Activated T-helper 1 cell treated with anti-CD3 and anti-CD28 coated beads, Interleukin-12 subunit alpha, Interleukin-12 subunit beta, Interleukin-2, Interleukin-4 antibody, amounts not matched to agents 30 ng/mL and 10 ng/mL and 1 ng/mL, durations not matched to agents 14 hours and 24 hours and 36 hours (primary cell): ENCODE results near the gene ANKDD1A. TPM values are rescaled to one million over a fixed set of nuclear protein-coding genes. Genes with fewer than 3 reads are reported as not detected.
A peak's percentile ranks its signal among the peaks of the same experiment; 100 is the strongest.

Experiments
- DNase-seq: peaks from one replicate; pipeline ENCODE4 v3.0.0; 2021; ENCODE audit warnings: low spot score
- H3K27ac Mint-ChIP-seq: one replicate; pipeline ENCODE4 v1.8.0; 2021; ENCODE audit warnings: mild to moderate bottlenecking, mixed read lengths
- H3K27me3 Mint-ChIP-seq: one replicate; pipeline ENCODE4 v1.8.0; 2022; ENCODE audit warnings: mild to moderate bottlenecking, moderate library complexity, mixed read lengths; ENCODE audit not compliant: insufficient read depth
- H3K36me3 Mint-ChIP-seq: one replicate; pipeline ENCODE4 v1.8.0; 2021; ENCODE audit warnings: low read depth, mixed read lengths
- H3K4me1 Mint-ChIP-seq: one replicate; pipeline ENCODE4 v1.8.0; 2021; ENCODE audit warnings: low read depth, mixed read lengths
- H3K4me3 Mint-ChIP-seq: one replicate; pipeline ENCODE4 v1.8.0; 2021; ENCODE audit warnings: mild to moderate bottlenecking, moderate library complexity, mixed read lengths
- H3K9me3 Mint-ChIP-seq: one replicate; pipeline ENCODE4 v1.8.0; 2021; ENCODE audit warnings: mixed read lengths
- intact Hi-C: fragments of 100-400 bp; cut with micrococcal nuclease; formaldehyde crosslinking; loops from one replicate; pipeline ENCODE4 v1.15.1; 2024
- total RNA-seq: library from RNA; stranded (reverse); gene quantifications from 2 replicates; pipeline ENCODE4 v1.2.3, GENCODE V29; 2022

The ANKDD1A gene
- total RNA-seq, 1 donor from 2014 or later = 1.3 TPM

DNA sequence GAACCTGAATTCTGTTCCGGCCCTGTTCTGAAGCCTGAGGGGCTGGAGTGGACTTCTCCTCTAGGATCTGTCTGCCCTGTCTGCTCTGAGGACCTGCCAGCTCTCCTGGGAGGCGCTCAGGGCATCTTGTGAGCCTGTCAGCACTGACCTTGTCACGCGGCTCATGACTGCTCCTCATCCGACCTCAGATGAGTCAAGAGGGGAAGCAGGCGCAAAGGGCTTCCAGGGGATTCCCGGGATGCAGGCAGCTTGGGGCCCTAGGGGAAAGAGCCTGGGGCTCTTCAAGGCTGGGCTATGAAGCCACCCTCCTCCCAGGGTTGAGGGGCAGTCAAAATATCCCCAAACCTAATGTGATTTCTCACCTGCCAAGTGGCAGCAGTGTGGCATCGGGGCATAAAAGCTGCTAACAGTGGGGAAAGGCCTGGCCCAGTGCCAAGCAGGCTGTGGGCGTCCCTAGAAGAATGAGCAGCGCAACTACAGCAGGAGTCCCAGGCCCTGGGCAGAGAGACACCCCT is 27.6 kb upstream of the ANKDD1A start:
- H3K4me1 Mint-ChIP-seq = peaks cover 28% of the 10 kb centered on the region
- no peaks in the 10 kb centered on the region for H3K27me3 Mint-ChIP-seq
- H3K4me3 Mint-ChIP-seq = peak overlapping the region; percentile 69
- intact Hi-C loops = loop anchor here (1.0 to 2.0 kb wide), 4 partner anchors 8 to 59 kb away; partner anchors contain the start of gene PIF1
- peak overlapping the region; percentile 91 for H3K27ac Mint-ChIP-seq
- peak; percentile 52 for DNase-seq
- no peaks in the 10 kb centered on the region for H3K9me3 Mint-ChIP-seq
- H3K36me3 Mint-ChIP-seq = no peaks in the 10 kb centered on the region

DNA sequence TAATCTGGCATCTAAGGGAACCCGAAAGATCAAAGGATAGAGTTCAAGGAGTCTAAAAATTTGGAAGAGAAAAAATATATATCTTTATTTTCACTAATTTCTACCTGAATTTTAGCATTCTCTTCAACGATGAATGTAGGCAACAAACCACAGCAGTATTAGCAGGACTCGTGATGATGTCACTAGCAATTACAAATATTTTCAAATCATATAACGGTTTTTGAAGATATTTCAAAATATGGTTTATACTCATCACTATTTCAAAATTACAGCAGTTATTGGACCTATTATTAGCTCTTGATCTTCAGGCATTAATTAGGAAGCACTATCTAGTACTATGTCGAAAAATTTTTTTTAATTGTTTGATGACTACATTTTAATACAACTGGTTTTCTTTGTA is 27.0 kb upstream of the ANKDD1A start:
- no peak for DNase-seq
- intact Hi-C loops = loop anchor here (1.0 kb wide), 1 partner anchor 8 kb away; no protein-coding TSS in a partner anchor
- Mint-ChIP-seq H3K4me1 (peaks cover 28% of the 10 kb centered on the region), H3K27me3 (no peaks in the 10 kb centered on the region), H3K27ac (no peak overlapping the region), H3K4me3 (no peak overlapping the region), H3K36me3 (no peaks in the 10 kb centered on the region), H3K9me3 (no peaks in the 10 kb centered on the region)

DNA sequence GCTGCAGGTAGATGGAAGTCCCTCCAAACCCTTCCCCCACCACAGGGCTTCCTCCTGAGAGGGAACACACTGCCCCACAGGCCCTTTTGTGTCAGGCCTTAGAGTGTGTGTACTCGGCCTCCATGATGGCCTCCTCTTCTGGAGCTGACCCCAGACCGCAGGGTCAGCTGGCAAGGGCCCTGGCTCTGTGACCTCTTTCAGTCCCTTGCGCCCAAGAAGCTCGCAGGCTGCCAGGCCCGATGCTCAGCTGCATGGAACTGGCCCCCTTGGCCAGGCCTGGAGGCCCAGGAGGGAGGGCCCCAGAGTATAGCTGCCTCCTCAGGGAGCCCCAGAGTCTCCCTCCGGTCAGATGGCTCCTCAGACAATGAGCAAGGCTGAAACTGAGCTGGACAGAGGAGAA is 23.4 kb upstream of the ANKDD1A start:
- no peaks in the 10 kb centered on the region for H3K9me3 Mint-ChIP-seq
- no peaks in the 10 kb centered on the region for H3K27me3 Mint-ChIP-seq
- H3K4me1 Mint-ChIP-seq = peaks cover 38% of the 10 kb centered on the region
- H3K36me3 Mint-ChIP-seq = no peaks in the 10 kb centered on the region
- H3K27ac Mint-ChIP-seq = no peak overlapping the region
- no peak for DNase-seq
- intact Hi-C loops = no loop called here
- no peak overlapping the region for H3K4me3 Mint-ChIP-seq

DNA sequence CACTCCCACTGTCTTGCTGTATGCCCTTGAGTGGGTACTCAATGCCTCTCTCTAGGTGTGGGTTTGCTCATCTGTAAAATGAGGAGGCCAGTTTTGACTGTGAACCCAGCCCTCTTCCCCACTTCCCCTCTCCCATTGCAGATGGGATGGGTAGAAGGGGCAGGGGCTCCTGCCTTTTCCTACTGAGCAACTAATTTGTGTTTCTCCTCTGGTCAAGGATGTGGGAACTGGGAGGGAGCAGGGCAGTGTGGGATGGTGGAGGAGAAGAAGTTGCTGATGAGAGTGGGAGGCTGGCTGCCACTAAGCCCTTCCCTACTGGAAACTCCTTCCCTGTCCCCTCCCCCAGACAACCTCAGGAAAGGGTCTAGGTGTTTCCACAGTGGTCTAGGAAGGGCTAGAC is 20.1 kb upstream of the ANKDD1A start:
- Mint-ChIP-seq H3K9me3 (no peaks in the 10 kb centered on the region), H3K27me3 (no peaks in the 10 kb centered on the region), H3K27ac (peak overlapping the region; percentile 100), H3K4me3 (peak overlapping the region; percentile 93), H3K4me1 (peaks cover 58% of the 10 kb centered on the region), H3K36me3 (no peaks in the 10 kb centered on the region)
- no peak for DNase-seq
- intact Hi-C loops = loop anchor here (5.0 to 10.0 kb wide), 6 partner anchors 267 to 903 kb away; partner anchors contain the start of genes CLPX, DENND4A and RNU5B-1

DNA sequence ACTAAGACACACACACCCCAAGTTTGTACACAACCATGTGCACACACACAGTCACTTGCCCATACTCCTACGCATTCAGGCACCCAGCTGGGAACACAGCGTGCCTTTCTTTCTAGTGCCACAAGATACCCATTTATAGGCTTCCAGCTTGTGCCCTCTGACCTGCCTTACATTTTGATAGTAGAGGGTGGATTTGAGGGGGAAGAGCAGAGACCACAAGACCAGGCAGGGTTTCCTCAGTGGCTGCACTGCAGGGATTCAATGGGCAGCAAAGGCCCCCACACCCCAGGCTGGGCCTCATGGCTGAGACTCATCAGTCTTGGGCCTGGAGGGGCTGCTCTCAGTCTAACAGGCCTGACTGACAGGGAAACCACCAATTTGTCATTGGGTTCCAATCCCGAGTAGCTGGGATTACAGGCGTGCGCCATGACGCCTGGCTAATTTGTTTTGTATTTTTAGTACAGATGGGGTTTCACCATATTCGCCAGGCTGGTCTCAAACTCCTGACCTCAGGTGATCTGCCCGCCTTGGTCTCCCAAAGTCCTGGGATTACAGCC is 18.8 kb upstream of the ANKDD1A start:
- Mint-ChIP-seq H3K36me3 (no peaks in the 10 kb centered on the region), H3K27ac (peak overlapping the region; percentile 100), H3K9me3 (no peaks in the 10 kb centered on the region), H3K27me3 (no peaks in the 10 kb centered on the region), H3K4me3 (peak overlapping the region; percentile 93), H3K4me1 (peaks cover 71% of the 10 kb centered on the region)
- intact Hi-C loops = loop anchor here (1.0 to 10.0 kb wide), 9 partner anchors 9 to 902 kb away; partner anchors contain the start of genes CLPX, DENND4A, PPIB and RNU5B-1
- peak; percentile 20 for DNase-seq

DNA sequence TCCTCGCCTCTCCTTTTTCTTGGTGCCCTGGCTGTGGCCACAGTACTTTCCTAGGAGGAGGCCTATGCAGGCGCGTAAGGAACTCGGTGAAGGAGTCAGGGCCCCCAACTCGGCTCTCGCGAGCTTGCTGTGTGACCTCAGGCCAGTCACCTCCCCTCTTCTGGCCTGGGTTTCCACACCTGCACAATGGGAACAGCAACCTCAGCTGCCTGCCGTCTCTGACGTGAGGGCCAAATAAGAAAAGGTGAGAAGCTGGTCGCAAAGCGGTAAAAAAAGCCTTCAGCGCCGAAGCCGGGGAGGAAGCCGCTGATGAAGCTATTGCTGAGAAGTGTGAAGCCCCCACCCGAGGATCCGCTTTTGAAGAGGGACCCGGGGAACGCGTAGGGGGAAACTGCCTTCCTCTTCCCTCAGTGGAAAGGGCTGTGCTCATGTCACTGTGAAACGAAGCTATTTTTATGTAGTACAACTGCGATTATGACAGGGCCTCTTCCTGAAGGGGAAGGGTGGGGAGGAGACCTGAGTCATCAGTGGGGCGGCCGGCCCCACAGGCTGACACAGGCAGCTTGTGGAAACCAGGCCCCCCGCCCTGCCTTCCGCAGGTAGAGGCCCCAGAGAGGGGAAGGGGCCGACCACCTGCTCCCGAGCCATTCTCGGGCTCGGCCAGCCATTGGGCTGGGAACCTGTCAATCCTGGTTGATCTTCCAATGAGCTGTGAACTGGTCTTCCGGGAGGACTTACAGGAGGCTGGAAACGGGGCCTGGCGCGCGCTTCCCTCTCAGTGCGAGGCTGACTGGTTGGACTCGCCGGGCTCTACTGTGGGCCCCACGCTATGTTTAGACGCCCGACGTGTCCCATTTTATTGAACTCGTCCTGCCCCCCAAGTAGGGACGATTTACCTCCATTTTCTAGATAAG is 18.0 kb upstream of the ANKDD1A start:
- Mint-ChIP-seq H3K4me1 (peaks cover 75% of the 10 kb centered on the region), H3K36me3 (no peaks in the 10 kb centered on the region), H3K27ac (peak overlapping the region; percentile 100), H3K27me3 (no peaks in the 10 kb centered on the region), H3K4me3 (peak overlapping the region; percentile 93), H3K9me3 (no peaks in the 10 kb centered on the region)
- intact Hi-C loops = loop anchor here (1.0 to 10.0 kb wide), 13 partner anchors 12 to 901 kb away; partner anchors contain the start of genes ANKDD1A, CLPX, DENND4A and PDCD7
- DNase-seq = peak; percentile 96

DNA sequence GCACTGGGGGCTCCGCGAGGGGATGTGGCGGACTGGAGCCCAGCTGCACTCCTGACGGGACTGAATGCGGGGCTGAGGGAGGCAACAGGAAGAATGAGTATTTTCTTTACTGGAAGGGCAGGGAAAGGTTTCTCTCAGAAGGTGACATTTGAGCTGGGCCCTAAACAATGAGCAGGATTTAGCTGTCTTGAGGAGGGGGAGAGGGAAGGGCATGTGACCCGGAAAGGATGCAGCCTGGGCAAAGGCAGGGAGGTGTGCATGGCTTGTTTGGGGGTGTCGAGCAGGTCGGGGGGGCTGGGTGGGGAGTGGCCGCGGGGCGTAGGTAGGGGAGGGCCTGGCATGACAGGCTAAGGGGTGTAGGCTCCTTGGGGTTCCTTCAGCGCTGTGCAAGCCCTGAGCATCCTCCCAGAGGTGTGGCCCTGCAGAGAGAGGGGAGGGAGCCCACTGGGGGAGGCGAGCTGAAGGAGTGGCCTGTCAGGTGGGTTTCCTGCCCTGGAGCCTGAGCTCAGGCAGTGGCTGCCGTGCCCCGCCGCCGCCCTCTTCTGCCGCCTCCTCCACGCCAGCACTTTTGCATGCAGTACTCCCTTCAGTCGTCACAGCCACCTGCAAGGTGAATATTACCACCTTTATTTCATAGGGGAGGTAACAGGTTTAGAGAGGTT is 17.2 kb upstream of the ANKDD1A start:
- peak; percentile 86 for DNase-seq
- H3K4me1 Mint-ChIP-seq = peaks cover 75% of the 10 kb centered on the region
- H3K27me3 Mint-ChIP-seq = no peaks in the 10 kb centered on the region
- H3K27ac Mint-ChIP-seq = peak overlapping the region; percentile 100
- peaks cover 2% of the 10 kb centered on the region for H3K36me3 Mint-ChIP-seq
- intact Hi-C loops = loop anchor here (1.0 to 10.0 kb wide), 13 partner anchors 11 to 973 kb away; partner anchors contain the start of genes ANKDD1A, CLPX, DENND4A and PDCD7
- peak overlapping the region; percentile 93 for H3K4me3 Mint-ChIP-seq
- no peaks in the 10 kb centered on the region for H3K9me3 Mint-ChIP-seq

DNA sequence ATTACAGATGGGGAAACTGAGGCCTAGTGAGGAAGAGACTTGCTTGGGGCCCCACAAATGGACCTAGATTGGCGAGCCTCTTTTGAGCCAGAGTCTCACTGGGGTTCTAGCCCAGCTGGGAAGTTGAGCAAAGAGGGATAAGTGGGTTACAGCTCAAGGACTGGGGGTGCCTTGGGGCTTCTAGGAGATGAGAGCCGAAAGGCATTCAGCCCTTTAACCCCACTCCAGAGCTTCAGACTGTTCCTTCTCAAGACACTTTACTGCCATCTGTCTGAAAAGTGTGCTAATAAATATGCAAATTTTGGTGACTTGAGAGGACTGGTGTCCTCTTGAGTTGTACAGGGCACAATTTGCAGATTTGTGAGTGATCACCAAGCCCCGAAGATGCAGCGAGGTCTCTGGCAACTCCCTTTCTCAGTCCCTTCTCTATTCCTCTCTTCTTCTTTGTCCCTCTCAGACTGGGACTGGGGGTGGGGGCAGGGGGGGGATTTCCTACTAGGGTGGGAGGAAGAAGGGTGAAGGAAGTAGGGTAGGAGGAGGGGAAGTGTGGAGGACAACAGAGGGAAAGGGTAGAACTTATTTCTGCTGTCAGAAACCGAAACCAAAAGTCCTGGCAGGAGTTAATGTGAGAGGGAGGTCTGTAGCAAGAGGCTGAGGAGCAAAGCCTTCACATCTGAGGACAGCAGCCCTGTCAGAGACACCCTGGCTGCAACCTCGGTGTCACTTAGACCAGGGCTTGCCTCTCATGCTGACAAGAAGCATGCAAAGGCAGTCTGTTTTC is 16.2 kb upstream of the ANKDD1A start:
- Mint-ChIP-seq H3K27me3 (no peaks in the 10 kb centered on the region), H3K4me3 (peak overlapping the region; percentile 93), H3K9me3 (no peaks in the 10 kb centered on the region), H3K36me3 (peaks cover 3% of the 10 kb centered on the region), H3K4me1 (peaks cover 75% of the 10 kb centered on the region), H3K27ac (peak overlapping the region; percentile 100)
- intact Hi-C loops = loop anchor here (1.0 to 10.0 kb wide), 6 partner anchors 13 to 972 kb away; partner anchors contain the start of genes ANKDD1A, DENND4A, PLEKHO2 and RAB11A
- DNase-seq = peak; percentile 59

DNA sequence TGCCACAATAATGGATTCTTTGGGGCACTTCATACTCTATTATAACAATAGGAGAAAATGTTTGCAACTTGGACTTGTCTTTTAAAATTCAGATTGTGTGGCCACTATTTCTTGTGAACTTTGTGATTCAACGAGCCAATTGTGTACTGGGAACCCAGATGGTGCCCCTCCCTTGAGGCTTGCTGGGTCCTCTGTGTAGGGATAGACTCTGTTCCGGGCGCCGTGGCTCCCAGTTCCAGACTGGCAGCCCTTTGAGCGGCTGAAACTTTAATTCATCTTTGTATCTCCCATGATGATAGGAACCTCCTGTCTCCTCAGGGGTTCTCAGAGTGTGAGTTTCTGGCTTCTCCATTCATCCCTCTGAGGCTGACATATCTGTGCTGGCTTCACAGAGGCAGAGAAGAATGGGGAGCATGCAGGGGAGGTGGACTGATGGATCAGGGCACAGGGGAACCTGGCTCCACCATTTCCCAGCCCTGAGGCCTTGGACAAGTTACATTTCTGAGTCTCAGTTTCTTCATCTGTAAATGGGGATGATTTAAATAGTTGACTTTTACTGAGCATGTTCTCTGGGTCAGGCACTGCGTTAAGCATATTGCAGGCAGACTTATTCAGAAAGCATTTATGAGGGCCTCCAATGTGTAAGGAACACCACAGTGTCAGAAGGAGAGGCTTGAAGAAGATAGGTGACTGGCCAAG is 15.2 kb upstream of the ANKDD1A start:
- no peaks in the 10 kb centered on the region for H3K27me3 Mint-ChIP-seq
- H3K4me3 Mint-ChIP-seq = peak overlapping the region; percentile 93
- intact Hi-C loops = loop anchor here (2.0 to 10.0 kb wide), 4 partner anchors 14 to 971 kb away; partner anchors contain the start of genes DENND4A and RAB11A
- H3K4me1 Mint-ChIP-seq = peaks cover 67% of the 10 kb centered on the region
- H3K36me3 Mint-ChIP-seq = peaks cover 3% of the 10 kb centered on the region
- H3K27ac Mint-ChIP-seq = peak overlapping the region; percentile 100
- DNase-seq = no peak
- peaks cover 7% of the 10 kb centered on the region for H3K9me3 Mint-ChIP-seq

DNA sequence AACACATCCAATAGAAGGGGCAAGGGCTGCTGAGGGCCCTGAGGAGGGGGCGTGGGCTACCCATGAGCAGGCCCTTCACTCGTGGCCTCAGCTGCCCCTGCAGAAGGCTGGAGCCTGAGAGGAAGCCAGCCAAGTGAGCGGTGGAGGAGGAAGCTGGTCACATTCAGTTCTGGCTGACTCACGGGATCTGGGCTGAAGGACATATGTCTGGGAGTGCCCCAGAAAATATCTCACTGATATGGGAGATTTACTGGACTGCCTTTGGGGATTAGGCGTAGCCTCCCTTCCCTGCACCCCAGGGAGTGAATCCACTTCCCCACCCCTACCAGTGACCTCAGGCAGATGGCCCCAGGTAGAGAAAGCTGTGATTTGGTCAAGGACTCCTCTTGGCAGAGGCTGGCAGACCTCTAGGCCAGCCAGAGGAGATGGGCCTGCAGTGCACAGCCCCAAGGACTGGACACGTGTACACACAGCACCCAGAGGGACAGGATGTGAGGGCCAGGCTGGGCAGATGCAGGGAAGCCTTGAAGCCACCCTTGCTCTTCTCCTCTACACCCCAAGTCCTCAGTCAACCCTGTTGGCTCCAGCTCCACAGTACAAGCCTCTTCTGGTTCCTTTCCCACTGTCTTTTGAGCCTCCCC is 14.2 kb upstream of the ANKDD1A start:
- intact Hi-C loops = loop anchor here (2.0 to 10.0 kb wide), 4 partner anchors 15 to 970 kb away; partner anchors contain the start of genes DENND4A and RAB11A
- Mint-ChIP-seq H3K9me3 (peaks cover 7% of the 10 kb centered on the region), H3K27me3 (no peaks in the 10 kb centered on the region), H3K4me1 (peaks cover 67% of the 10 kb centered on the region), H3K27ac (peak overlapping the region; percentile 100), H3K36me3 (peaks cover 3% of the 10 kb centered on the region), H3K4me3 (no peak overlapping the region)
- no peak for DNase-seq

DNA sequence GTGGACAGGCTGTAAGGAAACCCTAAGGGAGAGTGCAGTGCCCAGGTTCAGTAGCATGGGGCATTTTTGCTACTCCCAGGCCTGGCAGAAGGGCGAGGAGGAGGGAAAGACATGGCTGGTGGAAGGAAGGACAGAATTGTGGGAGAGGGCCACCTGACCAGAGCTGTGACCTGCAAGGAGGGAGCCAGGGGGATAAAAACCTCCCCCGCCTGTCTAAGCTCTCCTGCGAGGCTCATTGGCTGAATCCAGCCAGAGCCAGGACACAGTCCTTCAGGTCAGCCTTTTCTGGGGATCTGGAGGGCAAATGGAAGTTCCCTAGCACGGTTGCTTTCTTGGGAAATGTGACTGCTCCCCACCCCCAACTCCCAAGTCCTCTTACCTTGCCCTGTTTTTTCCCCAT is 13.3 kb upstream of the ANKDD1A start:
- peaks cover 67% of the 10 kb centered on the region for H3K4me1 Mint-ChIP-seq

More for the DNA sequence above, 13.3 kb upstream of the ANKDD1A start:
- Mint-ChIP-seq H3K36me3 (peaks cover 3% of the 10 kb centered on the region), H3K27me3 (no peaks in the 10 kb centered on the region), H3K27ac (peak overlapping the region; percentile 42), H3K9me3 (peaks cover 7% of the 10 kb centered on the region), H3K4me3 (no peak overlapping the region)
- DNase-seq = no peak
- intact Hi-C loops = loop anchor here (5.0 to 10.0 kb wide), 3 partner anchors 274 to 969 kb away; partner anchors contain the start of genes DENND4A and RAB11A
